Activated CD4-positive, alpha-beta T cell treated with anti-CD3 and anti-CD28 coated beads for 36 hours (primary cell): Measurements from ENCODE around the gene CILP. TPM values are rescaled to one million over a fixed set of nuclear protein-coding genes. Genes with fewer than 3 reads are reported as not detected.

ENCODE experiments used
- ATAC-seq: fragments of 200-7000 bp; cut with Tn5 transposase; one replicate; pipeline ENCODE4 v1.10.0; 2021; ENCODE audit warnings: mild to moderate bottlenecking, moderate library complexity
- CTCF ChIA-PET: fragments of 350-600 bp; sonication (Branson Sonifier 250); formaldehyde crosslinking; loops from one replicate; lab custom pipeline; 2021; ENCODE audit warnings: antibody characterized with exemption; lab: Charles Lee
- POLR2A ChIA-PET: fragments of 350-600 bp; sonication (Branson Sonifier 250); formaldehyde crosslinking; loops from one replicate; lab custom pipeline; 2021; ENCODE audit warnings: antibody characterized with exemption, inconsistent platforms; lab: Charles Lee
- DNase-seq: peaks from one replicate; pipeline ENCODE4 v3.0.0-alpha.2; 2020
- H3K27ac Mint-ChIP-seq: one replicate; pipeline ENCODE4 v1.8.0; 2021; ENCODE audit warnings: mixed read lengths
- H3K27me3 Mint-ChIP-seq: one replicate; pipeline ENCODE4 v1.8.0; 2021; ENCODE audit warnings: mixed read lengths
- H3K36me3 Mint-ChIP-seq: one replicate; pipeline ENCODE4 v1.8.0; 2021; ENCODE audit warnings: low read depth, mixed read lengths
- H3K4me1 Mint-ChIP-seq: one replicate; pipeline ENCODE4 v1.8.0; 2021; ENCODE audit warnings: mixed read lengths
- H3K4me3 Mint-ChIP-seq: one replicate; pipeline ENCODE4 v1.8.0; 2021; ENCODE audit warnings: mild to moderate bottlenecking, moderate library complexity, mixed read lengths
- H3K9me3 Mint-ChIP-seq: one replicate; pipeline ENCODE4 v1.8.0; 2021; ENCODE audit warnings: low read depth, mixed read lengths
- intact Hi-C, 2 experiments: fragments of 100-400 bp; cut with DNase I in 1 of 2; cut with micrococcal nuclease in 1 of 2; formaldehyde crosslinking; loops; one replicate each; pipeline versions ENCODE4 v1.14.2 to v1.15.1; 2022 to 2024; cut with DNase I, micrococcal nuclease
- total RNA-seq, 2 experiments: library from RNA; stranded (reverse); gene quantifications; one replicate each; pipeline ENCODE4 v1.2.3, GENCODE V29; 2021

The CILP gene
- total RNA-seq, 2 experiments from 2014 or later: not detected

GRCh38 chr15:65180167-65180566 lies 31.1 kb downstream of the CILP start:
- Mint-ChIP-seq H3K9me3 (no peaks in the 10 kb centered on the region), H3K4me3 (no peak overlapping the region), H3K27ac (no peak overlapping the region), H3K27me3 (no peaks in the 10 kb centered on the region), H3K36me3 (peaks cover 45% of the 10 kb centered on the region), H3K4me1 (peaks cover 29% of the 10 kb centered on the region)
- DNase-seq: no peak
- intact Hi-C loops: loop anchor here in 1 of 2 experiments (10.0 kb wide), 1 partner anchor 1325 kb away; the partner anchor contains the start of genes RPL4 and ZWILCH
- CTCF ChIA-PET: no interaction called here
- no peak for ATAC-seq
- POLR2A ChIA-PET: interaction anchor here (0.6 to 1.2 kb wide), 4 partner anchors 76 to 1087 kb away, joined by 3 to 9 read pairs (median 7); partner anchors contain the start of genes CIAO2A and RNU5B-1

- no peak overlapping the region for H3K27ac Mint-ChIP-seq
- H3K36me3 Mint-ChIP-seq: peaks cover 46% of the 10 kb centered on the region
- H3K4me3 Mint-ChIP-seq: no peak overlapping the region
- no peaks in the 10 kb centered on the region for H3K27me3 Mint-ChIP-seq
- no peaks in the 10 kb centered on the region for H3K9me3 Mint-ChIP-seq
- CTCF ChIA-PET: interaction anchor here (0.7 kb wide), 2 partner anchors 29 to 243 kb away, joined by 3 to 4 read pairs; no protein-coding TSS in a partner anchor
- peaks cover 25% of the 10 kb centered on the region for H3K4me1 Mint-ChIP-seq
- DNase-seq (no peak), ATAC-seq (no peak)
- POLR2A ChIA-PET: no interaction called here
- intact Hi-C loops: no loop called here
These were observed 33.4 kb downstream of the CILP start for GRCh38 chr15:65177901-65178300.

GRCh38 chr15:65176056-65176455 lies 35.2 kb downstream of the CILP start:
- intact Hi-C loops: no loop called here
- Mint-ChIP-seq H3K36me3 (peaks cover 48% of the 10 kb centered on the region), H3K9me3 (no peaks in the 10 kb centered on the region), H3K4me3 (no peak overlapping the region), H3K27ac (no peak overlapping the region), H3K4me1 (peaks cover 12% of the 10 kb centered on the region), H3K27me3 (no peaks in the 10 kb centered on the region)
- ChIA-PET POLR2A (no interaction called here), CTCF (no interaction called here)
- no peak for DNase-seq
- ATAC-seq: no peak

GRCh38 chr15:65175511-65175910 lies 35.8 kb downstream of the CILP start:
- Mint-ChIP-seq H3K9me3 (no peaks in the 10 kb centered on the region), H3K27me3 (no peaks in the 10 kb centered on the region), H3K36me3 (peaks cover 47% of the 10 kb centered on the region), H3K27ac (no peak overlapping the region), H3K4me3 (no peak overlapping the region), H3K4me1 (peaks cover 11% of the 10 kb centered on the region)
- DNase-seq: no peak
- ChIA-PET POLR2A (no interaction called here), CTCF (no interaction called here)
- intact Hi-C loops: no loop called here
- no peak for ATAC-seq

GRCh38 chr15:65174509-65174908 lies 36.8 kb downstream of the CILP start:
- H3K27ac Mint-ChIP-seq: no peak overlapping the region
- H3K4me1 Mint-ChIP-seq: peaks cover 7% of the 10 kb centered on the region
- H3K9me3 Mint-ChIP-seq: no peaks in the 10 kb centered on the region
- H3K27me3 Mint-ChIP-seq: no peaks in the 10 kb centered on the region
- ATAC-seq (no peak), DNase-seq (no peak)
- POLR2A ChIA-PET: no interaction called here
- intact Hi-C loops: no loop called here
- H3K36me3 Mint-ChIP-seq: peaks cover 49% of the 10 kb centered on the region
- CTCF ChIA-PET: interaction anchor here (0.6 to 0.9 kb wide), 3 partner anchors 10 to 188 kb away, joined by 3 read pairs; no protein-coding TSS in a partner anchor
- no peak overlapping the region for H3K4me3 Mint-ChIP-seq

- H3K27me3 Mint-ChIP-seq: no peaks in the 10 kb centered on the region
- POLR2A ChIA-PET: interaction anchor here (0.5 kb wide), 1 partner anchor 8 kb away, joined by 3 read pairs; no protein-coding TSS in a partner anchor
These were observed 38.7 kb downstream of the CILP start for GRCh38 chr15:65172531-65172930.

GRCh38 chr15:65171428-65171827 lies 39.8 kb downstream of the CILP start:
- H3K36me3 Mint-ChIP-seq: peaks cover 41% of the 10 kb centered on the region
- H3K27ac Mint-ChIP-seq: no peak overlapping the region
- intact Hi-C loops: no loop called here
- peaks cover 7% of the 10 kb centered on the region for H3K4me1 Mint-ChIP-seq
- ChIA-PET CTCF (interaction anchor here (1.1 kb wide), 1 partner anchor 82 kb away, joined by 3 read pairs; no protein-coding TSS in a partner anchor), POLR2A (interaction anchor here (0.7 kb wide), 1 partner anchor 712 kb away, joined by 3 read pairs; no protein-coding TSS in a partner anchor)
- ATAC-seq: no peak
- no peaks in the 10 kb centered on the region for H3K27me3 Mint-ChIP-seq
- no peak overlapping the region for H3K4me3 Mint-ChIP-seq
- DNase-seq: no peak
- no peaks in the 10 kb centered on the region for H3K9me3 Mint-ChIP-seq

More at GRCh38 chr15:65172531-65172930, 38.7 kb downstream of the CILP start:
- peaks cover 7% of the 10 kb centered on the region for H3K4me1 Mint-ChIP-seq
- no peak overlapping the region for H3K4me3 Mint-ChIP-seq
- H3K27ac Mint-ChIP-seq: no peak overlapping the region
- no peak for ATAC-seq
- intact Hi-C loops: no loop called here
- no peak for DNase-seq
- no peaks in the 10 kb centered on the region for H3K9me3 Mint-ChIP-seq
- peaks cover 43% of the 10 kb centered on the region for H3K36me3 Mint-ChIP-seq
- CTCF ChIA-PET: no interaction called here

- ChIA-PET POLR2A (no interaction called here), CTCF (interaction anchor here (1.1 kb wide), 1 partner anchor 13 kb away, joined by 4 read pairs; no protein-coding TSS in a partner anchor)
- no peaks in the 10 kb centered on the region for H3K9me3 Mint-ChIP-seq
- H3K27ac Mint-ChIP-seq: no peak overlapping the region
- intact Hi-C loops: no loop called here
- ATAC-seq (no peak), DNase-seq (no peak)
- no peak overlapping the region for H3K4me3 Mint-ChIP-seq
- H3K4me1 Mint-ChIP-seq: no peaks in the 10 kb centered on the region
- no peaks in the 10 kb centered on the region for H3K27me3 Mint-ChIP-seq
- H3K36me3 Mint-ChIP-seq: peaks cover 25% of the 10 kb centered on the region
These were observed 45.4 kb downstream of the CILP start for GRCh38 chr15:65165875-65166274.

- intact Hi-C loops: no loop called here
- DNase-seq: no peak
- Mint-ChIP-seq H3K27me3 (no peaks in the 10 kb centered on the region), H3K27ac (no peak overlapping the region), H3K4me3 (no peak overlapping the region), H3K9me3 (no peaks in the 10 kb centered on the region), H3K36me3 (peaks cover 16% of the 10 kb centered on the region), H3K4me1 (no peaks in the 10 kb centered on the region)
- ChIA-PET POLR2A (interaction anchor here (0.5 to 1.0 kb wide), 2 partner anchors 21 to 1022 kb away, joined by 3 to 4 read pairs; partner anchors contain the start of gene CLPX), CTCF (interaction anchor here (0.7 to 0.8 kb wide), 3 partner anchors 10 to 52 kb away, joined by 3 read pairs; no protein-coding TSS in a partner anchor)
- no peak for ATAC-seq
These were observed 47.1 kb downstream of the CILP start for GRCh38 chr15:65164139-65164538.

- no peak overlapping the region for H3K4me3 Mint-ChIP-seq
- H3K4me1 Mint-ChIP-seq: no peaks in the 10 kb centered on the region
- POLR2A ChIA-PET: no interaction called here
- intact Hi-C loops: no loop called here
- no peaks in the 10 kb centered on the region for H3K9me3 Mint-ChIP-seq
- CTCF ChIA-PET: interaction anchor here (1.0 to 2.5 kb wide), 2 partner anchors 15 to 62 kb away, joined by 3 to 6 read pairs; no protein-coding TSS in a partner anchor
- H3K27me3 Mint-ChIP-seq: no peaks in the 10 kb centered on the region
- peaks cover 14% of the 10 kb centered on the region for H3K36me3 Mint-ChIP-seq
- no peak overlapping the region for H3K27ac Mint-ChIP-seq
- ATAC-seq: no peak
- no peak for DNase-seq
These were observed 48.2 kb downstream of the CILP start for GRCh38 chr15:65163041-65163440.

- H3K9me3 Mint-ChIP-seq: no peaks in the 10 kb centered on the region
- POLR2A ChIA-PET: no interaction called here
- no peaks in the 10 kb centered on the region for H3K4me1 Mint-ChIP-seq
- ATAC-seq: no peak
- H3K4me3 Mint-ChIP-seq: no peak overlapping the region
- no peak for DNase-seq
- H3K36me3 Mint-ChIP-seq: peaks cover 21% of the 10 kb centered on the region
- no peaks in the 10 kb centered on the region for H3K27me3 Mint-ChIP-seq
- no peak overlapping the region for H3K27ac Mint-ChIP-seq
- intact Hi-C loops: no loop called here
- CTCF ChIA-PET: interaction anchor here (0.7 kb wide), 1 partner anchor 14 kb away, joined by 3 read pairs; no protein-coding TSS in a partner anchor
These were observed 54.6 kb downstream of the CILP start for GRCh38 chr15:65156692-65157091.

- ChIA-PET CTCF (interaction anchor here (0.5 kb wide), 1 partner anchor 302 kb away, joined by 3 read pairs; no protein-coding TSS in a partner anchor), POLR2A (no interaction called here)
- Mint-ChIP-seq H3K36me3 (peaks cover 25% of the 10 kb centered on the region), H3K27ac (no peak overlapping the region), H3K9me3 (no peaks in the 10 kb centered on the region), H3K4me3 (no peak overlapping the region), H3K27me3 (no peaks in the 10 kb centered on the region), H3K4me1 (no peaks in the 10 kb centered on the region)
- intact Hi-C loops: no loop called here
- ATAC-seq: no peak
- no peak for DNase-seq
These were observed 56.6 kb downstream of the CILP start for GRCh38 chr15:65154720-65155119.
